MCF 10A (cell line): ENCODE measurements around the gene NAALADL1. TPM values are rescaled to one million over a fixed set of nuclear protein-coding genes. Genes with fewer than 3 reads are reported as not detected.

Experiments used
- BruUV-seq: library from RNA; stranded (reverse); fragments of 400-500 nt; replicated peaks from 2 replicates; lab custom pipeline; 2021; lab: Mats Ljungman, UMichigan
- CTCF ChIA-PET: fragments of 300-600 bp; sonication (Branson Sonifier 250); formaldehyde crosslinking; extraction: SDS; loops from one replicate; lab custom pipeline; 2021; ENCODE audit warnings: antibody characterized with exemption, inconsistent platforms; lab: Yijun Ruan, JAX
- POLR2A ChIA-PET: fragments of 300-600, 350-650 bp; sonication (Branson Sonifier 250); formaldehyde crosslinking; extraction: SDS; loops from one replicate; lab custom pipeline; 2020; ENCODE audit warnings: antibody characterized with exemption, inconsistent platforms; lab: Yijun Ruan, JAX
- DNase-seq: peaks from one replicate; pipeline ENCODE4 v3.0.0-alpha.2; 2018; ENCODE audit not compliant: unreplicated experiment
- H3K27ac Mint-ChIP-seq: one replicate; pipeline ENCODE4 v1.8.0; 2022; ENCODE audit warnings: mild to moderate bottlenecking, low read depth, mixed read lengths; ENCODE audit not compliant: unreplicated experiment
- H3K27me3 Mint-ChIP-seq: one replicate; pipeline ENCODE4 v1.8.0; 2022; ENCODE audit warnings: mixed read lengths; ENCODE audit not compliant: insufficient read depth, unreplicated experiment
- H3K36me3 Mint-ChIP-seq: one replicate; pipeline ENCODE4 v1.8.0; 2022; ENCODE audit warnings: mild to moderate bottlenecking, moderate library complexity, mixed read lengths; ENCODE audit not compliant: insufficient read depth, unreplicated experiment
- H3K4me1 Mint-ChIP-seq: one replicate; pipeline ENCODE4 v1.8.0; 2022; ENCODE audit warnings: mixed read lengths; ENCODE audit not compliant: insufficient read depth, unreplicated experiment
- H3K4me3 Mint-ChIP-seq: one replicate; pipeline ENCODE4 v1.8.0; 2022; ENCODE audit warnings: mild to moderate bottlenecking, moderate library complexity, mixed read lengths; ENCODE audit not compliant: unreplicated experiment
- H3K9me3 Mint-ChIP-seq: one replicate; pipeline ENCODE4 v1.8.0; 2022; ENCODE audit warnings: mixed read lengths; ENCODE audit not compliant: unreplicated experiment
- CTCF ChIP-seq: fragments of 200-600 bp; IDR thresholded peaks from one replicate; pipeline ENCODE4 v1.8.0; 2022; ENCODE audit warnings: antibody characterized with exemption, mild to moderate bottlenecking; ENCODE audit not compliant: unreplicated experiment
- intact Hi-C: fragments of 100-400 bp; cut with micrococcal nuclease; formaldehyde crosslinking; loops from 2 replicates; pipeline ENCODE4 v1.14.1; 2022
- total RNA-seq: library from RNA; stranded (reverse); gene quantifications from 2 replicates; pipeline ENCODE4 v1.2.3, GENCODE V29; 2022

NAALADL1 gene
- total RNA-seq, 1 experiment from 2014 or later = not detected

- ChIA-PET CTCF (no interaction called here), POLR2A (interaction anchor here (0.6 kb wide), 1 partner anchor 11 kb away, joined by 3 read pairs; no protein-coding TSS in a partner anchor)
- intact Hi-C loops = no loop called here
- H3K27ac Mint-ChIP-seq = no peak overlapping the region
- H3K9me3 Mint-ChIP-seq = no peaks in the 10 kb centered on the region
- peaks cover 18% of the 10 kb centered on the region for H3K36me3 Mint-ChIP-seq
- BruUV-seq = no TSS peak
- H3K4me3 Mint-ChIP-seq = no peak overlapping the region
- H3K4me1 Mint-ChIP-seq = peaks cover 6% of the 10 kb centered on the region
- no peaks in the 10 kb centered on the region for H3K27me3 Mint-ChIP-seq
- TF ChIP-seq CTCF = no peak
- no peak for DNase-seq
These were observed 45.1 kb upstream of the NAALADL1 start for GRCh38 chr11:65103476-65103875.

GRCh38 chr11:65102142-65103095 is 44.1 kb upstream of the NAALADL1 start:
- Mint-ChIP-seq H3K4me1 (peaks cover 6% of the 10 kb centered on the region), H3K9me3 (no peaks in the 10 kb centered on the region), H3K4me3 (no peak overlapping the region), H3K27me3 (no peaks in the 10 kb centered on the region), H3K36me3 (peaks cover 18% of the 10 kb centered on the region), H3K27ac (no peak overlapping the region)
- no TSS peak for BruUV-seq
- DNase-seq = no peak
- intact Hi-C loops = no loop called here
- ChIA-PET POLR2A (interaction anchor here (0.7 to 1.6 kb wide), 3 partner anchors 8 to 33 kb away, joined by 3 to 5 read pairs (median 5); partner anchors contain the start of gene TM7SF2), CTCF (interaction anchor here (0.7 to 9.2 kb wide), 2 partner anchors 10 to 15 kb away, joined by 3 to 94 read pairs; partner anchors contain the start of genes TM7SF2 and ZNHIT2)
- no peak for TF ChIP-seq CTCF

GRCh38 chr11:65100674-65101350 is 42.5 kb upstream of the NAALADL1 start:
- ChIA-PET CTCF (interaction anchor here (0.6 to 9.2 kb wide), 2 partner anchors 11 to 451 kb away, joined by 3 to 94 read pairs; partner anchors contain the start of gene TM7SF2), POLR2A (interaction anchor here (0.6 to 5.0 kb wide), 3 partner anchors 9 to 94 kb away, joined by 3 to 63 read pairs (median 12); partner anchors contain the start of genes TM7SF2 and ZNHIT2)
- no peak overlapping the region for H3K27ac Mint-ChIP-seq
- H3K36me3 Mint-ChIP-seq = peaks cover 18% of the 10 kb centered on the region
- no peaks in the 10 kb centered on the region for H3K9me3 Mint-ChIP-seq
- TF ChIP-seq CTCF = peak; percentile 10
- peaks cover 8% of the 10 kb centered on the region for H3K4me1 Mint-ChIP-seq
- no peak overlapping the region for H3K4me3 Mint-ChIP-seq
- no peaks in the 10 kb centered on the region for H3K27me3 Mint-ChIP-seq
- BruUV-seq = no TSS peak
- DNase-seq = no peak
- intact Hi-C loops = no loop called here
